Measurements from ENCODE around the gene POU2F1. TPM values are rescaled to one million over a fixed set of nuclear protein-coding genes. Genes with fewer than 3 reads are reported as not detected.
"Not testable (repeated sequence)": the region's sequence is repeated elsewhere in the genome, so short reads cannot be mapped to it uniquely, and the experiment has no call there.

POU2F1 gene
- total RNA-seq, 1 donor from 2014 or later, result 16.6 TPM

GRCh38 chr1:167230437-167230836 lies 9.8 kb downstream of the POU2F1 start:
- intact Hi-C loops (cut with micrococcal nuclease), result no loop called here

GRCh38 chr1:167231873-167232450 lies 11.3 kb downstream of the POU2F1 start:
- intact Hi-C loops (cut with micrococcal nuclease), result no loop called here

GRCh38 chr1:167232801-167233200 lies 12.1 kb downstream of the POU2F1 start:
- intact Hi-C loops (cut with micrococcal nuclease), result no loop called here

DNA sequence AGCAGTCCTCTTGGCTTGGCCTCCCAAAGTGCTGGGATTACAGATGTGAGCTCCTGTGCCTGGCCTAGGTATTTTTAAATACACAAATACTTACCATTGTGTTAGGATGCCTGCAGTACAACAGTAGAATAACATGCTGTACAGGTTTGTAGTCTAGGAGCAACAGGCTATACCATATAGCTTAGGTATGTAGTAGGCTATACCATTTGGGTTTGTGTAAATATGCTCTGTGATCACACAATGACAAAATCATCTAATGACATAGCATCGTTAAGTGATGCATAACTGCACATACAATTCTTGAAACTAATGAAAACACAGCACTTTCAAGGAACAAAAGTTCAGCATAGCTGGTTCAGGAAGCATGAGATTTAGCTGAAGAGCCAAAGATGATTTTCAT lies 12.7 kb downstream of the POU2F1 start:
- intact Hi-C loops (cut with micrococcal nuclease), result no loop called here

DNA sequence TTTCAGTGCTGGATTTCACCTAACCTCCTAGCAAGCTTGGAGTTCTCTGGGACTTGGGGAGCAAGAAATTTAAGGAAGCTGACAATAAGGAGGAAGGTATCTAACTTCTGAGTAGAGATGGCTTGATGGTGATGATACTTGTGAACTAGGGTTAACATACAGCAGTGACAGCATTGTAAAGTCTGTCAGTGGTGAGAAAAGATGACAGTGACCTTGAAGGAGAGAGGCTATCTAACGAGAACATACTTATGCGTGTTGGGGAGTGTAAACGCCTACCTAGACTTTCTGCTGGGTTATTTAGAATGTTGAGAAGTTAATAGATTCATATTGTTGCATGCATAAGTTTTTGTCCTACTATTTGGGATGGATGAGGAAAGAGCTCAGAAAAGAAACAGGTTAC lies 16.3 kb downstream of the POU2F1 start:
- intact Hi-C loops (cut with micrococcal nuclease), result no loop called here

GRCh38 chr1:167238713-167239112 lies 18.0 kb downstream of the POU2F1 start:
- intact Hi-C loops (cut with micrococcal nuclease), result no loop called here

GRCh38 chr1:167239257-167239656 lies 18.6 kb downstream of the POU2F1 start:
- intact Hi-C loops (cut with micrococcal nuclease), result no loop called here

GRCh38 chr1:167244244-167244643 lies 23.6 kb downstream of the POU2F1 start:
- intact Hi-C loops (cut with micrococcal nuclease), result no loop called here

- intact Hi-C loops (cut with micrococcal nuclease), result not testable (repeated sequence)
Measured at GRCh38 chr1:167245168-167245567, 24.5 kb downstream of the POU2F1 start.

GRCh38 chr1:167246971-167247370 lies 26.3 kb downstream of the POU2F1 start:
- intact Hi-C loops (cut with micrococcal nuclease), result no loop called here

DNA sequence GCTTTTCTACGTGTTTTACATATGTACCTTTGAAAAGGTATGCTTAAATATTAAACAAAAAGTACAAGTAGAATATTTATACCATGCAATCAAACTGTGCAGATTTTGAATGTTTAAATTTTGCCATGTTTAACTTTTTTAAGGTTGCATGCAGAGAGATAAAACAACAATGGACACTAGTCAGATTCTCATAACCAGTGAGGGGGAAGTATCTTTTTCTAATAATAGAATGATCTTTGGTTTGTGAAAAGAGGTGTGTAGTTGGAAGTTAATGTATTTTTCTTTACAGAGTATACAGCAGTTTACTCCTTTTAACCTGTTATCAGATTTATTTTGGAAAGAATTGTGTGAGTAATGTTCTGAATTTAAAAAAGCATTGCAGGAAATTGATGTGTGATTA lies 27.1 kb downstream of the POU2F1 start:
- intact Hi-C loops (cut with micrococcal nuclease), result no loop called here

- intact Hi-C loops (cut with micrococcal nuclease), result no loop called here
Measured at GRCh38 chr1:167248707-167249642, 28.3 kb downstream of the POU2F1 start.

DNA sequence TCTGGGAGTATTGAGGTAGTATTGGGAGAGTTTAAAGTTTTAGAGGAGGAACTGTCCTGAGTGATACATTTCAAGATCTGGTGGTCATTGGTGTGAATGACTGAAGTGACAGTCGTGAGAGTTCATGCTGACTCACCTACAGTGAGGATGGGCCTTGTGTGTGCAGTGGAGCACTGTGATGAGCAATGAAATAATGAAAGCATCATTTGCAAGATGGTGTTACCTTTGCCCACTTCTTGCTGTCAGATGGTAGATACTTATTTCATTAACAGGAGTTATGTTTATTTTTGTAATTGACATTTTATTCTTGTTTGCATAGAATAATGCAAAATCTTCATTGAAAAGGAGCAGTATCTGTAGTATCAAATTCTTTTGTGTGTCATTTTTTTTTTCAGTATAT lies 29.0 kb downstream of the POU2F1 start:
- intact Hi-C loops (cut with micrococcal nuclease), result no loop called here

DNA sequence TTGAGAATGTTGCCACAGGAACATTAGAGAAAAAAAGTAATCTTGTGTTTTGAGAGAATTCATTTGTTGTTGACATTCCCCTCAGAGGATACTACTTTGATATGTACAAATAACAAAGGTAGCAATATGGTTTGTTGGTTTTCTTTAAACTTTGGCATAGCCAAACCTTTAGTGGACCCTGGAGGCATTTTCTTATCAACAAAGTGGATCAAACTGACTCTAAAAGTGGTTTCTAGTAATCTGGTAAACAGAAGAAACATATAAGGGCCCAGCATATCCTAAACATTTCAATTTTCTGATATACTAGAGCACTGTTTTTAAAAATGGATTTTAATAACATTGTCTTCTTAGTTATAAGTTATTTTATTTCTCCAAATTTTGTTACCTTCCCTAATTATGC lies 29.8 kb downstream of the POU2F1 start:
- intact Hi-C loops (cut with micrococcal nuclease), result no loop called here

GRCh38 chr1:167251472-167251871 lies 30.8 kb downstream of the POU2F1 start:
- intact Hi-C loops (cut with micrococcal nuclease), result no loop called here

DNA sequence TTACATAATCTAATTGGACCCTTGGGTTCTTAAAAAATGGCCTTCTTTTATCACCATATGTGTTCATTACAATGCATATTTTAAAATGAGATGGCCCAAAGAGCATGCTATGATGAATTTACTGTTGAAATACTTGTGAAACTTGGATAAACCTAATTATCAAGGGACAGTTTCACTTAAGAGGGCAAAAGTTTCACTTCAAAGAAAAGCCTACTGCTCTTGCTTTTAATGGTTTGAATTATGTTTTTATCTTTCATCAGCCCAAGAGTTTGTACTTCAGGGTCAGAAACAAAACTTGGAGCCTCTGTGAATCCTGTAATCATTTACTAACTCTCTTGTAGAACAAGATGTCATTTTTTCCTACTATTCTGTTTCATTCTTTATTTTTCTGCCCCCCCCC lies 32.3 kb downstream of the POU2F1 start:
- intact Hi-C loops (cut with micrococcal nuclease), result no loop called here

DNA sequence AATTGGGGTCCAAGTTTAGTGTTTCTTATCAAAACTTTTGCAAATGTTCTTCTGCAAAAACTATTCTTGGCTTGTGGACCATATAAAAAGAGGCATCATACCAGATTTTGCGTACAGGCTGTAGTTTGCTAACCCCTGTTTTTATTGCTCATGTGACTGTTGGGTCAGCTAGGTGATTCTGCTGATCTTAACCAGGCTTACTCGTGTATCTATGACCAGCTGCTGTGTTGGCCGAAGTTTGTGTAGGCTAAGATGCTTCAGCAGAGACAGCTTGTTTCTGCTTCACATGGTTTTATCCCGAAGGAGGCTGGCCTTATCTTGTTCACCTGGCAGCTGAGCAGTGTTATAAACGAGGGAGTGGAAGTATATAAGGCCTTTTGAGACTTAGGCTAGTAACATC lies 38.2 kb downstream of the POU2F1 start:
- intact Hi-C loops (cut with micrococcal nuclease), result no loop called here

DNA sequence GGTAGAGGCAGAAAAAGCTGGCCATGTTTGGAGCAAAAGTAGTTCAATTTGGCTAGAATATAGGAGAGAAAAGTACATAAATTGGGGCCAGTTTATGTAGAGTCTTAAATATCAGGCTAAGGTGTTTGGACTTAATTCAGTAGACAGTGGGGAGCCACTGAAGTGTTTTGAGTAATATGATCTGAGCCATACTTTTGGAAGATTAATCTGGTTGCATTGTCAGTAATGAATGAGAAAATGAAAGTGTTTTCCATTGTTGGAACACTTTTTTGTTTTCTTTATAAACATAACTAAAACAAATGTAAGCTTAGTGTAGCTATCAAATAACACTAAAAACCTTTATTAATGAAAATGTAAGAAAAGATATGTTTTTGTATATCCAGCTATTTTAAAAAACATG lies 42.1 kb downstream of the POU2F1 start:
- intact Hi-C loops (cut with micrococcal nuclease), result no loop called here

DNA sequence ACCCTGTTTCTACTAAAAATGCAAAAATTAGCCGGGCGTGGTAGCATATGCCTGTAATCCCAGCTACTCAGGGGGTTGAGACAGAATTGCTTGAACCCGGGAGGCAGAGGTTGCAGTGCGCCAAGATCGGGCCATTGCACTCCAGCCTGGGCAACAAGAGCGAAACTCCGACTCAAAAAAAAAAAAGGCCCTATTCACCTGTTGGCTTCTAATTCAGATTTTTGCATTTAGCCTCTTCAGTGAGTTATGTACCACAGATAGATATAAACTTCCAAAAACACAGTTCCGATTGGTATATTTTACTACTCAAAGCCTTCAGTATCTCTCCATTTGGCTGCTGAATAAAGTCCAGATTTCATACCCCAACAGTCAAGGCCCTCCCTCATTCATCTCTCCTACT lies 42.7 kb downstream of the POU2F1 start:
- intact Hi-C loops (cut with micrococcal nuclease), result no loop called here

DNA sequence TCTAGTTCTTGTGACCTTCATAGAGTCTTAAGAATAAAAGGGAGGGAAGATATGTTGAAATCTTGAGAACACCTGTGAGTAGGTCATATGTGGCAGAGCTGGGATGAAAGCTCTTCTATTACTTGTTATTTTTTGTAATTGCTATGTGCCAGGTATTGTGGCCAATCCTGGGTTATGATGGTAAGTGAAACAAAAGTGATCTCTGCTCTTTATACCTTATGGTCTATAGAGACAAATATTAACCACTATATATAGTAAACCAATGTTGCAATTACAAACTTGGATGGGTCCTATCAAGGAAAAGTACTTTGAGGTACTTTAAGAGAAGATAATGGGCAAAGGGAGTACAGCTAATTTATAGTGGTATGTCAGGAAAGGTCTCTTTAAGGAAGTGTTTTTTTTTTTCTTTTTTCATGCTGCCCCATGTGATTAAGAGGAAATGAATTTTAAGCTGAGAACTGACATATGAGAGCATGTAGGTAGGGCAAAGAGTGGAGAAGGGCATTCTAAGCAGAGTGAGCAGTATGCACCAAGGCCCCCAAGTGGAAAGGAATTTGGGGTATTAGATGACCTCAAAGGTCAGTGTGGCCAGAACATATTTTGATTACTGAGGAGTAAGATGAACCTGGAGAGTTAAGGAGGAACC lies 43.3 kb downstream of the POU2F1 start:
- intact Hi-C loops (cut with micrococcal nuclease), result loop anchor here (2.0 kb wide), 1 partner anchor 387 kb away; the partner anchor contains the start of gene TADA1

- intact Hi-C loops (cut with micrococcal nuclease), result loop anchor here (1.0 to 5.0 kb wide), 9 partner anchors 45 to 450 kb away; partner anchors contain the start of gene CD247
Measured at GRCh38 chr1:167266965-167267364, 46.3 kb downstream of the POU2F1 start.

DNA sequence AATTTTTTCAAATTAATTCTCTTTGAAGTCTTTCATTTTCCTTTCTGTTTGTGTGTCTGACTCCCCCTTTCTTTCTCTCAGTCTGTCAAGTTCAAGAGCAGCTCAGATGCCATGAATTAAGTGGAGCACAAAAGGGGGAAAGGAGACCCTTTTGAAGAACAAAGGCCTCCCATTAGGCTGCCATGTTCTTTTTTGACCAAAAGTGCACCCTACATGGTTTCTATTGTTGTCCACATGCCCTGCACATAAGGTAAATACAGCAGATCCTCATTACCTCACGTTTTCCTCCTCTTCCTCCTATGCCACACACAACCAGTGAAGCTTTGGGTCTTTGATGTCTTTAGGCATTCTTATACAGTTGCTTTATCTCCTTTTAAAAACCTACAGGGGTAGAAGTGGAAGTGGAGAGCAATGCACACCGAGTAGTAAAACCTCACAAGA lies 47.7 kb downstream of the POU2F1 start:
- intact Hi-C loops (cut with micrococcal nuclease), result loop anchor here (1.0 to 5.0 kb wide), 9 partner anchors 44 to 449 kb away; no protein-coding TSS in a partner anchor

Data from T-helper 1 cell treated with Interleukin-12 subunit alpha and Interleukin-12 subunit beta and Interleukin-4 antibody, amounts not matched to agents 30 ng/mL and 1 ng/mL, for 36 hours (primary cell).